Measurements from ENCODE around the gene NAA11.

Gene NAA11

DNA sequence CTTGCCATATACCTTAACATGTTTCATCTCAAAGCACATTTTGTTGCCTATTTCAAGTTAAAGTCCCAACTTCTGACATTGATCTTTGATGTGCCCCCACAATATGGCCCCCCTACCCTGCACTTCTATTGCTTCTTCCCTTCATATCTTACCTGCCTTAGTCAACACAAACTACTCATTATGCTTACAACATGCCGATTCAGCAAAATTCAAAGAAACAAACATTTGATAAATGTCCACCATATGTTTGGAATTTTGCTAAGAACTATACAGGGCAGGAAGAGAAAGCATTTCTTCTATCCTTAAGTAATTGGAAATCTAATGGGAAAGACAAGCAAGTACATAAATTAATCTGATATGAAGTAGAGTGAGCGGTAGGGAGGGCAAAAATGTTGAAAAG lies 25.6 kb downstream of the NAA11 start:
- in situ Hi-C loops (cut with MboI; ENCODE audit: low pct_unique_long_range_greater_than_20kb, low sequenced_read_pairs, unreplicated experiment), result no loop called here
- no peak for DNase-seq (ENCODE audit: low spot score)
- TF ChIP-seq, protein P1, sequence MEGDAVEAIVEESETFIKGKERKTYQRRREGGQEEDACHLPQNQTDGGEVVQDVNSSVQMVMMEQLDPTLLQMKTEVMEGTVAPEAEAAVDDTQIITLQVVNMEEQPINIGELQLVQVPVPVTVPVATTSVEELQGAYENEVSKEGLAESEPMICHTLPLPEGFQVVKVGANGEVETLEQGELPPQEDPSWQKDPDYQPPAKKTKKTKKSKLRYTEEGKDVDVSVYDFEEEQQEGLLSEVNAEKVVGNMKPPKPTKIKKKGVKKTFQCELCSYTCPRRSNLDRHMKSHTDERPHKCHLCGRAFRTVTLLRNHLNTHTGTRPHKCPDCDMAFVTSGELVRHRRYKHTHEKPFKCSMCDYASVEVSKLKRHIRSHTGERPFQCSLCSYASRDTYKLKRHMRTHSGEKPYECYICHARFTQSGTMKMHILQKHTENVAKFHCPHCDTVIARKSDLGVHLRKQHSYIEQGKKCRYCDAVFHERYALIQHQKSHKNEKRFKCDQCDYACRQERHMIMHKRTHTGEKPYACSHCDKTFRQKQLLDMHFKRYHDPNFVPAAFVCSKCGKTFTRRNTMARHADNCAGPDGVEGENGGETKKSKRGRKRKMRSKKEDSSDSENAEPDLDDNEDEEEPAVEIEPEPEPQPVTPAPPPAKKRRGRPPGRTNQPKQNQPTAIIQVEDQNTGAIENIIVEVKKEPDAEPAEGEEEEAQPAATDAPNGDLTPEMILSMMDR (IDR thresholded peaks at IDR 0.05; ENCODE audit: extremely low read depth, insufficient read depth, missing control alignments), result no peak

DNA sequence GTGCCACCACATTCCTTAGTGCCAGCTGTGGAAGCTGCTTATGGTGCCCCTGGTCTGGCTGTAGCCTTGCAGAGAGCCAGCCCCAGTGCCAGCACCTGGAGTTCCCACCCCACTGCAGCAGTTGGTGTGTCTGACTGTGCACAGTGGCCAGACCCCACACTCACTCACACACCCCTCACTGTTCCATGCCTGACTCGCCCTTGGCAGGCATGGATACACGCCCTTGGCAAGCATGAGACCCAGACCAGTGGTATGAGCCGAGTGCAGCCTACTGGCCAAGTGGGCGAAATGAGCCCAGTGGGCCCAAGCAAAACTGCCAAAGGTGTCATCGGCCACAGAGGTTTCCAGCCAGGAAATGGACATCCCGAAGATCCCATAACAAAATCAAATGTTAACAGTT lies 27.4 kb downstream of the NAA11 start:
- no peak for DNase-seq (ENCODE audit: low spot score)
- in situ Hi-C loops (cut with MboI; ENCODE audit: low pct_unique_long_range_greater_than_20kb, low sequenced_read_pairs, unreplicated experiment), result no loop called here
- TF ChIP-seq, protein P1 (IDR thresholded peaks at IDR 0.05; ENCODE audit: extremely low read depth, insufficient read depth, missing control alignments), result no peak

DNA sequence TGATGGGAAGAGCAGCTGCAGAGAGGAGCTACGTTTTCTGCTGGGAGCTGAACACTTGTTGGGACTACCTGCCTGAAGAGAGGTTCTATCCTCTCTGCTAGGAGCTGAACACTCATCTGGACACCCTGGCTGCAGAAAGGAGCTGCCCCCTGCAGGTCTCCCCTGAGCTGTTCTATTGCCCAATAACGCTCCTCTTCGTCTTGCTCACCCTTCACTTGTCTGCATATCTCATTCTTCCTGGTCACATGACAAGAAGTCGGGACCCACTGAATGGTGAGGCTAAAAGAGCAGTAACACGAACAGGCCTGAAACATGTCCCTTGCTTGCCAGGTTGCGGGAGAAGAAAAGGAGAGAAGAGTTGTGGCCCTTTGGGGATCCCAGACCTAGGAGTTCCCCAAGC lies 27.8 kb downstream of the NAA11 start:
- in situ Hi-C loops (cut with MboI; ENCODE audit: low pct_unique_long_range_greater_than_20kb, low sequenced_read_pairs, unreplicated experiment), result no loop called here
- TF ChIP-seq, protein P1 (IDR thresholded peaks at IDR 0.05; ENCODE audit: extremely low read depth, insufficient read depth, missing control alignments), result peak; percentile 19
- no peak for DNase-seq (ENCODE audit: low spot score)

DNA sequence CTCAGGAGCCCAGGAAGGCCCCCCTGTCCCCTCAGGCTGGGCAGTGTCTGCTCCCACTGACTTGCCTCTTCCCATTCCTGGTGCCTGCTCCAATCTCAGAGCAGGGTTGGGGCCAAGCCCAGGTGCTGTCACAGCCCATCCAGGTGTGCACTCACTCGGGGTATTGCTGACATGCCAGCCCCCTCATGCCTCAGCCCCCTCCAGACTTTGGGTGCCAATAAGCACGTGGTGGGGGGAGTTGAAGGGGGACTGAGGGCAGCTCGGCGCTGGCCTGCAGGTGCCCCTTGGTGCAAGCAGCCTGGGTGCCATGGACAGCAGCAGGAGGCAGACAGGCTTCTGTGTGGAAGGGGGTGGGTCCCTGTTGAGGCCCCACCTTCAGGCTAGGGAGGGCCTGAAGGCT lies 28.4 kb downstream of the NAA11 start:
- in situ Hi-C loops (cut with MboI; ENCODE audit: low pct_unique_long_range_greater_than_20kb, low sequenced_read_pairs, unreplicated experiment), result no loop called here

DNA sequence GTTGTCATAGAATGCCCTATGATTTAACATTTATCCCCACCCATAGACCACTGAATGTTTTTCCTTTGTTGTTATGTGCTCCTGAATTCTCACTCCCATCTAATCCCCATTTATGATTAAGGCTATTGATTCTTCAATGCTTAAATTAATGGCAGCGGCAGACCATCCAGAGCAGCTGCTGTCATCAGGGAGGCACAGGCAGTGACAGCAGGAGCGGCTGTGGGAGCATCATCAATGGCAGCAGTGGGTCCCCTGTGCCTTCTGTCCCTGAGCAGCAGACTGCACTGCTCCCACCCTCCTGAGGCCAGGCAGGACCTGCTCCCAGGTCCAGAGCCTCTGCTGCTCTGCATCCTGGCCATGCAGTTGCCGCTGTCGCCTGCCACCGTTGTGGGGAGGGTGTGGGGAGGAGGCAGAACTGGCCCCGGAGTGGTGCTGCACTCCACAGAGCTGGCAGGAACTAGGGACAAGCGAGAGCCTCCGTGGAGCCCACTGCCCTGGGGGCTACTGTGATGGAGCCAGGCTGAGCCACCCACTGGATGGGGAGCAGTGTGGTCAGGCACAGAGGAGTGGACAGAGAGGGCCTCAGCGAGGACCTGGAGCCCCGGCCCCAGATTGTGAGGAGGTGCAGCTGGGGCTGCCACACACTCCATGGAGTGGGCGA lies 29.0 kb downstream of the NAA11 start:
- TF ChIP-seq, protein P1 (IDR thresholded peaks at IDR 0.05; ENCODE audit: extremely low read depth, insufficient read depth, missing control alignments), result no peak
- in situ Hi-C loops (cut with MboI; ENCODE audit: low pct_unique_long_range_greater_than_20kb, low sequenced_read_pairs, unreplicated experiment), result no loop called here
- DNase-seq (ENCODE audit: low spot score), result no peak

More for the DNA sequence above, 28.4 kb downstream of the NAA11 start:
- no peak for DNase-seq (ENCODE audit: low spot score)
- TF ChIP-seq, protein P1 (IDR thresholded peaks at IDR 0.05; ENCODE audit: extremely low read depth, insufficient read depth, missing control alignments), result no peak

DNA sequence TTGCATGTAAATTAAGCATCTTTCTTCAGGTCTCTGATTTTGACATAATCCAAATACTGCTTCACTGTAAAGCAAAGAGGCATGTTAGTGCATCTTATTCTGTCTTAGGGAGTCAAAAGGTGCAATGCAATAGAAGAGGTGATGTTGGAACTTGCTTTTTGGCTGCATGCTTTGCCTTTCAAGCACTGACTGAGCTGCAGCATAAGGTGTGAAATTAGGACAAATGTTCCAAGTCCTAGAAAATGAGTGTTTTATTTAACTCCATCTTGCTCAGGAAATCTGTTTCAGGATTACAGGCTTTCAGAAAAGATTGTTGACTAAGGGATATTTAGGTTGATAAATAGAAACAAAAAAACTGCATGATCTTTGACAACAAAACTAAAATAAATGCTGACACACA lies 30.8 kb downstream of the NAA11 start:
- TF ChIP-seq, protein P1 (IDR thresholded peaks at IDR 0.05; ENCODE audit: extremely low read depth, insufficient read depth, missing control alignments), result no peak
- no peak for DNase-seq (ENCODE audit: low spot score)
- in situ Hi-C loops (cut with MboI; ENCODE audit: low pct_unique_long_range_greater_than_20kb, low sequenced_read_pairs, unreplicated experiment), result no loop called here

Data from GM13977 (cell line).